Esophagus muscularis mucosa (tissue), 3 donors: Measurements from ENCODE around the gene TAS2R50.

ENCODE experiments used
- POLR2AphosphoS5 ChIP-seq, 2 donors: sonication (generic); formaldehyde crosslinking; IDR thresholded peaks; one replicate each; pipeline ENCODE4 v1.6.1; 2017; ENCODE audit warnings: antibody characterized with exemption in 2 of 2
- TF ChIP-seq, protein P1 (sequence below), 3 experiments: fragments of 200-600 bp in 2 of 3; fragments of 450-650 bp in 1 of 3; sonication (generic) in 2 of 3; IDR thresholded peaks; one replicate each; pipeline ENCODE4 v1.5.1; 2017 to 2019; ENCODE audit warnings: antibody characterized with exemption in 3 of 3, mild to moderate bottlenecking in 2 of 3, moderate library complexity in 1 of 3

DNA sequence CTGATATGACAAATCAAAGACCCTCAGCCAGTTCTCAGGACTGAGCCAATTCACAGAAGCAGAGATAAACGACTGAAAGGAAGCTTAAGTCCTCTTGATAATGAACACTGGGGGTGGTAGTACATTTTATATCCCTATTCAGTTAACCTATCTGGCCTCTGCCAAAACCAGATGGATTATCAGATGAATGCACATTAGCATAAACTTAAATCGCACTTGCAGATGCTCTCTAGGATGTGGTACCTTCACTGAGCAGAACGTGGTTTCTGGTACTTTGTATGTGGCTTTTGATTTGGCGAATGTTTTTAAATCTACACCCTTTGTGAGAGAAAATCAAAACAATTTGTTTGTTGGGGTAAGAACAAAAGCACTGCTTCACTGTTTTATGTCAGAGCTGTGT, 26.5 kb downstream of the TAS2R50 start:
- TF ChIP-seq, protein P1, sequence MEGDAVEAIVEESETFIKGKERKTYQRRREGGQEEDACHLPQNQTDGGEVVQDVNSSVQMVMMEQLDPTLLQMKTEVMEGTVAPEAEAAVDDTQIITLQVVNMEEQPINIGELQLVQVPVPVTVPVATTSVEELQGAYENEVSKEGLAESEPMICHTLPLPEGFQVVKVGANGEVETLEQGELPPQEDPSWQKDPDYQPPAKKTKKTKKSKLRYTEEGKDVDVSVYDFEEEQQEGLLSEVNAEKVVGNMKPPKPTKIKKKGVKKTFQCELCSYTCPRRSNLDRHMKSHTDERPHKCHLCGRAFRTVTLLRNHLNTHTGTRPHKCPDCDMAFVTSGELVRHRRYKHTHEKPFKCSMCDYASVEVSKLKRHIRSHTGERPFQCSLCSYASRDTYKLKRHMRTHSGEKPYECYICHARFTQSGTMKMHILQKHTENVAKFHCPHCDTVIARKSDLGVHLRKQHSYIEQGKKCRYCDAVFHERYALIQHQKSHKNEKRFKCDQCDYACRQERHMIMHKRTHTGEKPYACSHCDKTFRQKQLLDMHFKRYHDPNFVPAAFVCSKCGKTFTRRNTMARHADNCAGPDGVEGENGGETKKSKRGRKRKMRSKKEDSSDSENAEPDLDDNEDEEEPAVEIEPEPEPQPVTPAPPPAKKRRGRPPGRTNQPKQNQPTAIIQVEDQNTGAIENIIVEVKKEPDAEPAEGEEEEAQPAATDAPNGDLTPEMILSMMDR (IDR thresholded peaks at IDR 0.05), result no peak
- TF ChIP-seq POLR2AphosphoS5 (IDR thresholded peaks at IDR 0.05), result no peak
